ENCODE measurements around the gene HTR4.

DNA sequence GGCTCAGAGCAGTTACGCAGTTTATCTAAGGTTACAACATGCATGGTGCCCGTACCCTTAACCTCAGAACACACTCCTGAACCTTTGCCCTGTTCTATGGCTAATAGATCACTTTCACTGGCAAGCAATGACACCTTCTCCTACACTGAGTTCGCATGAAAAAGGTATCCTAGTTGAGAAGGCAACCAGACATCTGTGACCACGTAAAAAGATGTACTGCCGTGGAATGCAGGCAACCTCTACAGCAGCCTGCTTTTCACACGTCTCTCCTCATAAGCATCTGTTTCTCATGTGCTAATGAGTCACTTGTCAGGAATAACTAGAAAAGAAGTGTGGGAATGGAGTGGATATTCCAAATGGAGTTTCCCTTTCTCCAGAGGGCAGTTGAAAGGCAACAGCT lies 199.1 kb downstream of the HTR4 start:
- TF ChIP-seq, protein P1, sequence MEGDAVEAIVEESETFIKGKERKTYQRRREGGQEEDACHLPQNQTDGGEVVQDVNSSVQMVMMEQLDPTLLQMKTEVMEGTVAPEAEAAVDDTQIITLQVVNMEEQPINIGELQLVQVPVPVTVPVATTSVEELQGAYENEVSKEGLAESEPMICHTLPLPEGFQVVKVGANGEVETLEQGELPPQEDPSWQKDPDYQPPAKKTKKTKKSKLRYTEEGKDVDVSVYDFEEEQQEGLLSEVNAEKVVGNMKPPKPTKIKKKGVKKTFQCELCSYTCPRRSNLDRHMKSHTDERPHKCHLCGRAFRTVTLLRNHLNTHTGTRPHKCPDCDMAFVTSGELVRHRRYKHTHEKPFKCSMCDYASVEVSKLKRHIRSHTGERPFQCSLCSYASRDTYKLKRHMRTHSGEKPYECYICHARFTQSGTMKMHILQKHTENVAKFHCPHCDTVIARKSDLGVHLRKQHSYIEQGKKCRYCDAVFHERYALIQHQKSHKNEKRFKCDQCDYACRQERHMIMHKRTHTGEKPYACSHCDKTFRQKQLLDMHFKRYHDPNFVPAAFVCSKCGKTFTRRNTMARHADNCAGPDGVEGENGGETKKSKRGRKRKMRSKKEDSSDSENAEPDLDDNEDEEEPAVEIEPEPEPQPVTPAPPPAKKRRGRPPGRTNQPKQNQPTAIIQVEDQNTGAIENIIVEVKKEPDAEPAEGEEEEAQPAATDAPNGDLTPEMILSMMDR (IDR thresholded peaks at IDR 0.05; ENCODE audit: low read length): no peak
- no peak for TF ChIP-seq EZH2 (optimal IDR thresholded peaks at IDR 0.05; ENCODE audit: low read depth, low read length)
